ENCODE results near the gene HSFX4. TPM values are rescaled to one million over a fixed set of nuclear protein-coding genes. Genes with fewer than 3 reads are reported as not detected.
"Not testable (repeated sequence)": the region's sequence is repeated elsewhere in the genome, so short reads cannot be mapped to it uniquely, and the experiment has no call there.

Gene HSFX4
- polyA plus RNA-seq: not detected

GRCh38 chrX:149929400-149929799, at the start of gene HSFX4:
TSS of gene HSFX4 (plus strand) at chrX:149929573. CDS start at chrX:149929645, 72 bp downstream.
- not testable (repeated sequence) for H3K36me3 ChIP-seq (ENCODE audit: control insufficient read depth in 2 of 2, insufficient read depth in 2 of 2, low read length in 1 of 2); H3K4me1 ChIP-seq (ENCODE audit: control insufficient read depth in 2 of 2, insufficient read depth in 2 of 2, low read length in 1 of 2); H3K27me3 ChIP-seq (ENCODE audit: control insufficient read depth in 1 of 2, insufficient read depth in 2 of 2, low read length in 2 of 2); H3K27ac ChIP-seq (ENCODE audit: low read depth in 2 of 2, low read length in 1 of 2); H3K9me3 ChIP-seq (ENCODE audit: control insufficient read depth in 2 of 2, insufficient read depth in 1 of 2, low read depth in 1 of 2, low read length in 1 of 2); H3K4me3 ChIP-seq (ENCODE audit: low read depth in 1 of 2, low read length in 2 of 2)
- WGBS, 2 donors: 92 to 100% methylated on average over 2 of the region's 7 CpGs

- Histone ChIP-seq H3K4me1 (ENCODE audit: control insufficient read depth in 2 of 2, insufficient read depth in 2 of 2, low read length in 1 of 2) (no peaks in the 10 kb centered on the region), H3K27ac (ENCODE audit: low read depth in 2 of 2, low read length in 1 of 2) (no peak within 1 kb of the TSS), H3K36me3 (ENCODE audit: control insufficient read depth in 2 of 2, insufficient read depth in 2 of 2, low read length in 1 of 2) (no peaks in the 10 kb centered on the region), H3K4me3 (ENCODE audit: low read depth in 1 of 2, low read length in 2 of 2) (no peak within 1 kb of the TSS), H3K9me3 (ENCODE audit: control insufficient read depth in 2 of 2, insufficient read depth in 1 of 2, low read depth in 1 of 2, low read length in 1 of 2) (peaks cover 0 to 3% of the 10 kb centered on the region in 2 donors), H3K27me3 (ENCODE audit: control insufficient read depth in 1 of 2, insufficient read depth in 2 of 2, low read length in 2 of 2) (peaks cover 0 to 2% of the 10 kb centered on the region in 2 donors)
- WGBS, 2 donors: 93 to 95% methylated on average over 28 to 33 of the region's 33 CpGs
These were observed 48.2 kb upstream of the HSFX4 start, which contains the start of gene MAGEA8 for GRCh38 chrX:149881081-149881711. TSS of gene MAGEA8 (plus strand) at chrX:149881183. CDS start at chrX:149884273, 3,090 bp downstream.

GRCh38 chrX:149890828-149891227, 38.5 kb upstream of the HSFX4 start:
- WGBS, 2 donors: 88 to 90% methylated on average over 1 to 2 of the region's 2 CpGs
- not testable (repeated sequence) for H3K36me3 ChIP-seq (ENCODE audit: control insufficient read depth in 2 of 2, insufficient read depth in 2 of 2, low read length in 1 of 2); H3K9me3 ChIP-seq (ENCODE audit: control insufficient read depth in 2 of 2, insufficient read depth in 1 of 2, low read depth in 1 of 2, low read length in 1 of 2)

GRCh38 chrX:149898554-149898953, 30.8 kb upstream of the HSFX4 start:
- Histone ChIP-seq H3K4me1 (ENCODE audit: control insufficient read depth in 2 of 2, insufficient read depth in 2 of 2, low read length in 1 of 2) (no peaks in the 10 kb centered on the region), H3K27me3 (ENCODE audit: control insufficient read depth in 1 of 2, insufficient read depth in 2 of 2, low read length in 2 of 2) (peaks cover 0 to 4% of the 10 kb centered on the region in 2 donors), H3K27ac (ENCODE audit: low read depth in 2 of 2, low read length in 1 of 2) (no peak overlapping the region), H3K4me3 (ENCODE audit: low read depth in 1 of 2, low read length in 2 of 2) (no peak overlapping the region), H3K9me3 (ENCODE audit: control insufficient read depth in 2 of 2, insufficient read depth in 1 of 2, low read depth in 1 of 2, low read length in 1 of 2) (no peaks in the 10 kb centered on the region), H3K36me3 (ENCODE audit: control insufficient read depth in 2 of 2, insufficient read depth in 2 of 2, low read length in 1 of 2) (no peaks in the 10 kb centered on the region)
- WGBS, 2 donors: 52 to 67% methylated on average over 1 of the region's 1 CpG

More at GRCh38 chrX:149890828-149891227, 38.5 kb upstream of the HSFX4 start:
- not testable (repeated sequence) for H3K27me3 ChIP-seq (ENCODE audit: control insufficient read depth in 1 of 2, insufficient read depth in 2 of 2, low read length in 2 of 2); H3K27ac ChIP-seq (ENCODE audit: low read depth in 2 of 2, low read length in 1 of 2); H3K4me1 ChIP-seq (ENCODE audit: control insufficient read depth in 2 of 2, insufficient read depth in 2 of 2, low read length in 1 of 2); H3K4me3 ChIP-seq (ENCODE audit: low read depth in 1 of 2, low read length in 2 of 2)

- Histone ChIP-seq H3K9me3 (ENCODE audit: control insufficient read depth in 2 of 2, insufficient read depth in 1 of 2, low read depth in 1 of 2, low read length in 1 of 2) (no peaks in the 10 kb centered on the region), H3K36me3 (ENCODE audit: control insufficient read depth in 2 of 2, insufficient read depth in 2 of 2, low read length in 1 of 2) (no peaks in the 10 kb centered on the region), H3K4me1 (ENCODE audit: control insufficient read depth in 2 of 2, insufficient read depth in 2 of 2, low read length in 1 of 2) (no peaks in the 10 kb centered on the region), H3K4me3 (ENCODE audit: low read depth in 1 of 2, low read length in 2 of 2) (no peak overlapping the region), H3K27ac (ENCODE audit: low read depth in 2 of 2, low read length in 1 of 2) (no peak overlapping the region), H3K27me3 (ENCODE audit: control insufficient read depth in 1 of 2, insufficient read depth in 2 of 2, low read length in 2 of 2) (peaks cover 0 to 4% of the 10 kb centered on the region in 2 donors)
- WGBS, 2 donors: 27 to 34% methylated on average over 6 of the region's 6 CpGs
These were observed 25.3 kb upstream of the HSFX4 start for GRCh38 chrX:149903889-149904748.

- Histone ChIP-seq H3K9me3 (ENCODE audit: control insufficient read depth in 2 of 2, insufficient read depth in 1 of 2, low read depth in 1 of 2, low read length in 1 of 2) (no peaks in the 10 kb centered on the region), H3K27ac (ENCODE audit: low read depth in 2 of 2, low read length in 1 of 2) (no peak overlapping the region), H3K27me3 (ENCODE audit: control insufficient read depth in 1 of 2, insufficient read depth in 2 of 2, low read length in 2 of 2) (no peaks in the 10 kb centered on the region), H3K4me1 (ENCODE audit: control insufficient read depth in 2 of 2, insufficient read depth in 2 of 2, low read length in 1 of 2) (no peaks in the 10 kb centered on the region), H3K36me3 (ENCODE audit: control insufficient read depth in 2 of 2, insufficient read depth in 2 of 2, low read length in 1 of 2) (no peaks in the 10 kb centered on the region), H3K4me3 (ENCODE audit: low read depth in 1 of 2, low read length in 2 of 2) (no peak overlapping the region)
- WGBS, 2 donors: 92 to 94% methylated on average over 3 of the region's 3 CpGs
These were observed 21.1 kb upstream of the HSFX4 start for GRCh38 chrX:149908308-149908707.

GRCh38 chrX:149908727-149909126, 20.6 kb upstream of the HSFX4 start:
- H3K36me3 ChIP-seq (ENCODE audit: control insufficient read depth in 2 of 2, insufficient read depth in 2 of 2, low read length in 1 of 2): no peaks in the 10 kb centered on the region
- no peaks in the 10 kb centered on the region for H3K27me3 ChIP-seq (ENCODE audit: control insufficient read depth in 1 of 2, insufficient read depth in 2 of 2, low read length in 2 of 2)
- no peaks in the 10 kb centered on the region for H3K9me3 ChIP-seq (ENCODE audit: control insufficient read depth in 2 of 2, insufficient read depth in 1 of 2, low read depth in 1 of 2, low read length in 1 of 2)
- H3K4me1 ChIP-seq (ENCODE audit: control insufficient read depth in 2 of 2, insufficient read depth in 2 of 2, low read length in 1 of 2): no peaks in the 10 kb centered on the region
- H3K27ac ChIP-seq (ENCODE audit: low read depth in 2 of 2, low read length in 1 of 2): no peak overlapping the region
- no peak overlapping the region for H3K4me3 ChIP-seq (ENCODE audit: low read depth in 1 of 2, low read length in 2 of 2)

- 91 to 92% methylated on average over 4 of the region's 4 CpGs for WGBS, 2 donors
- no peak overlapping the region for H3K27ac ChIP-seq (ENCODE audit: low read depth in 2 of 2, low read length in 1 of 2)
- H3K36me3 ChIP-seq (ENCODE audit: control insufficient read depth in 2 of 2, insufficient read depth in 2 of 2, low read length in 1 of 2): no peaks in the 10 kb centered on the region
These were observed 19.8 kb upstream of the HSFX4 start for GRCh38 chrX:149909324-149910177.

GRCh38 chrX:149910178-149910695, 19.1 kb upstream of the HSFX4 start:
- no peaks in the 10 kb centered on the region for H3K9me3 ChIP-seq (ENCODE audit: control insufficient read depth in 2 of 2, insufficient read depth in 1 of 2, low read depth in 1 of 2, low read length in 1 of 2)
- no peak overlapping the region for H3K27ac ChIP-seq (ENCODE audit: low read depth in 2 of 2, low read length in 1 of 2)
- no peaks in the 10 kb centered on the region for H3K27me3 ChIP-seq (ENCODE audit: control insufficient read depth in 1 of 2, insufficient read depth in 2 of 2, low read length in 2 of 2)
- no peak overlapping the region for H3K4me3 ChIP-seq (ENCODE audit: low read depth in 1 of 2, low read length in 2 of 2)
- H3K36me3 ChIP-seq (ENCODE audit: control insufficient read depth in 2 of 2, insufficient read depth in 2 of 2, low read length in 1 of 2): no peaks in the 10 kb centered on the region
- H3K4me1 ChIP-seq (ENCODE audit: control insufficient read depth in 2 of 2, insufficient read depth in 2 of 2, low read length in 1 of 2): no peaks in the 10 kb centered on the region
- WGBS, 2 donors: 91 to 95% methylated on average over 9 of the region's 9 CpGs

More at GRCh38 chrX:149909324-149910177, 19.8 kb upstream of the HSFX4 start:
- H3K4me3 ChIP-seq (ENCODE audit: low read depth in 1 of 2, low read length in 2 of 2): no peak overlapping the region
- H3K27me3 ChIP-seq (ENCODE audit: control insufficient read depth in 1 of 2, insufficient read depth in 2 of 2, low read length in 2 of 2): no peaks in the 10 kb centered on the region
- no peaks in the 10 kb centered on the region for H3K9me3 ChIP-seq (ENCODE audit: control insufficient read depth in 2 of 2, insufficient read depth in 1 of 2, low read depth in 1 of 2, low read length in 1 of 2)
- no peaks in the 10 kb centered on the region for H3K4me1 ChIP-seq (ENCODE audit: control insufficient read depth in 2 of 2, insufficient read depth in 2 of 2, low read length in 1 of 2)
